Stimulated activated CD4-positive, alpha-beta T cell treated with anti-CD3 and anti-CD28 coated beads, Interleukin-2, amount 100 ng/mL, for 48 hours (primary cell): ENCODE data around the gene TRA2A.
"Not testable (repeated sequence)": the region's sequence is repeated elsewhere in the genome, so short reads cannot be mapped to it uniquely, and the experiment has no call there.

Experiments used
- DNase-seq, 2 donors: peaks; one replicate each; pipeline ENCODE4 v3.0.0-alpha.2; 2020

TRA2A gene

DNA sequence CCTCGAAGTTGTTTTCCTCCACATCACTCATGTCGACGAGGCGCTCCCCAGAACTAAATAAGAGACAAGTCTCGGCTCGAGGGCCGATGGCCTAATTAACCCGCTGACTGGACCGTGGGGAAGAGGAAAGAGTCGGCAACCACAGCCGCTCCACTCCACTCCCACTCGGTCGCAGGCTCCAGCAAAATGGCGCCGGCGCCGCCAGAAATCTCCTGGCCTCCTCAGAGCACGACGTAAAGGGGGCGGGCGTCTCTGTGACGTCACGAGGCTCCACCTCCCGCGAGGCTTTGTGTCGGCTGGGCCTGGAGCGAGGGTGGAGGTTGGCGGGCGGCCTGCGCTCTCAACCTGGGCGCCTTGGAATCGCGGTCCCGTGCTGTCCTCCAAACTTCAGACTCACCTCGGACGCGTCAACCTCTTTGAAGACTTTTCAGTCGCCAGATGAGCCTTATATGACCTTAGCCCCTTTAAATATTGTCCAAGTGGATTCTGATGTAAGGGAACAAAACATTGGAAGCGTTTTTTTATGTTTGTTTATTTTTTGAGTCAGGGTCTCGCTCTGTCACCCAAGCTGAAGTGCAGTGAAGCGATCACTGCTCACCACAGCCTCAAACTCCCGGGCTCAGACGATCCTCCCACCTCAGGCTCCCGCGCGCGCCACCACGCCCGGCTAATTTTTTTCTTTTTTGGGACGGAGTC lies at the start of gene TRA2A:
TSS of gene TRA2A (minus strand) at position 188 of the 696 bp plus-strand sequence. CDS start at position 31, 157 bp downstream.
- DNase-seq: peak; percentile 96

DNA sequence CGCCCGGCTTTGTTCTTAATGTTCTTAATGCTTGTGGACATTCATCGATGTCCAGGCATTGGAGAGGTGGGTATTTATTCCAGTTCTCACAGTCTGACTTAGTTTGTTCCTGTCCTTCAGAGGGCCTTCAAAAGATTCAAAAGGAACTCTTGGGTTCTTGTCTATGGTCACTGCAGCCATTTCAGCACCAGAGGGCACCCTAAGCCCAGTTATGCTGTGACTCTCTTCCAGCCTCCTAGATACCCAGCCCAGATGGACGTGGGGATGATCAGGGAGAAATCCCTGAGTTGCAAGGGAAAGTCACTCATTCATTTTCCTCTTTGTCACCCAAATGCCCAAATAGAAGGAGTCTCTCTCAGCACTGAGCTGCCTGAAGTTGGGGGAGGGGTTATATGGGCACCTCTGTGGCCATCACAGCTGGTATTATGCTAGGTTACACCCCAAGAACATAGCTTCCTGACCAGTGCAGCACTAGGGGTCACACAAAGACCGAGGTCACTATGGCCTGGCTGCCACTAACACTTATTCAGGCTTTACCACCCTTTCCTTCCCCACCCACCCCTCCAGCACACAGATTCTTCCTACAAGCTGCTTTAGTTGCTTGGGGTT lies 38.9 kb upstream of the TRA2A start:
- peak; percentile 60 to 69 for DNase-seq

DNA sequence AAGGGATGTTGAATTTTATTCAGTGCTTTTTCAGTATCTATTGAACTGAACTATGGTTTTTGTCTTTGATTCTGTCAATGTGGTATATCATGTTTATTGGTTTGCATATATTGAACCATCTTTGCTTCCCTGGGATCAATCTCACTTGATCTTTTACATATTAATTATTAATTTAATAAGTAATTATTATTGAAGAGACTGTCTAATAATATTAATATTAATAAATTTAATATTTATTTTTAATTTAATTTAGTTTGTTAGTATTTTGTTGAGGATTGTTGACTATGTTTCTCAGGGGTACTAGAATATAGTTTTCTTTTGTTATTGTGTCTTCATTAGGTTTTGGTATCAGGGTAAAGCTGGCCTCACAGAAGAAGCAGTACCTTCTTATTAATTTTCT lies 26.5 kb upstream of the TRA2A start:
- DNase-seq: no peak

DNA sequence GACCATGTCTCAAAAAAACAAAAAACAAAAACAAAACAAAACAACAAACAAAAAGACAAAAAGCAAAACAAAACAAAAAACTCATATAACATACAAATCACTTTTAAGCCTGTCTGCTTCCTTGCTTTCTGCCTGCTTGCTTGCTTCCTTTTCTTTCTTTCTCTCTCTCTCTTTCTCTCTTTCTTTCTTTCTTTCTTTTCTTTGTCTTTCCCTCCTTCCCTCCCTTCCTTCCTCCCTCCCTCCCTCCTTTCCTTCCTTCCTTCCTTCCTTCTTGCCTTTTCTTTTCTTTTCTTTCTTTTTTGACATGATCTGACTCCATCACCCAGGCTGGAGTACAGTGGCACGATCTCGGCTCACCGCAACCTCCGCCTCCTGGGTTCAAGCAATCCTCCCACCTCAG lies 15.9 kb upstream of the TRA2A start:
- DNase-seq: no peak

DNA sequence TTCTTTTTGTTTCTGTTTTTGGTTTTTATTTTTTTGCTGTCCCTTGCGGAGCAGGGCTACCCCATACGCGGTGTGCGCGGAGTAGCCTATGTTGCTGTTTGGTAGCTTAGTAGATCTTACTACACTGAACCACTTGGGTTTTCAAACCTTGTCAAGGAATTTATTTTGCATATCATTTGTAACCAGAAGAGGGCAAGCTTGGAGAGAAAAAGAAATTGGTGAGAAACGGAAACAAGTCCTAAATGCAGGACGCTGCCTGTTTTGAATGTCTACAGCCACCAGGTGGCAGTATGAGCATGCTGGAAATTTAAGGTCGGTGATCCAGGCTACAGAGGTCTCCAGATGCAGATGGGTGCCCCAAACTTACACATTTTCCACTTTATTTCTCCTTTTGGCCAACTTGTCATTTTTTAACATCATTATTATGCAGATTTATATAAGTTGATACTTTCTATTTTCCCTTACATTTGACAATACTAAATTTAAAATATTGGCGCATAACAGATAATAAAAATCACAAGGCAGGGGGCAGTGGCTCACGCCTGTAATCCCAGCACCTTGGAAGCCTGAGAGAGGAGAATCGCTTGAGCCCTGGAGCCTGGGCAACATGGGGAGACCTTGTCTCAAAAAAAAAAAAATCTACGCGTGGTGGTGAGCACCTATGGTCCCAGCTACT lies 15.3 kb upstream of the TRA2A start:
- DNase-seq: peak; percentile 66 to 70

DNA sequence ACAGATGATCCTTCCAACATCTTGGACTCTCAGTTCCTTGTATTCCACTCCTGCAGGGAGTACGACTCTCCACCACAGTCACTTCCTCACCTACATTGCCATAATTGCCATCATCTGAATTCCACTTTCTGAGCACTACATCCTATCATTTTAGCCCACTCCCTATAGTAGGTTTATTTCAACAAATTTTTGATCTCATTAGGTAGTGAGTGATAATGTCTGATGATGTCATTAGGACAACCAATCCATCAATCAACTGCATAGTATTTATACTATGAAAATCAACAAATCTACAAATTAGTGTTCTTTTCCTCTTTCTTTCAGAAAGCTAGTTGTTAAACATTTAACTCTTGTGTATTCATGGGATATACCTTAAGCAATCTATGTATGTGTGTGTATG lies 13.7 kb upstream of the TRA2A start:
- DNase-seq: no peak

DNA sequence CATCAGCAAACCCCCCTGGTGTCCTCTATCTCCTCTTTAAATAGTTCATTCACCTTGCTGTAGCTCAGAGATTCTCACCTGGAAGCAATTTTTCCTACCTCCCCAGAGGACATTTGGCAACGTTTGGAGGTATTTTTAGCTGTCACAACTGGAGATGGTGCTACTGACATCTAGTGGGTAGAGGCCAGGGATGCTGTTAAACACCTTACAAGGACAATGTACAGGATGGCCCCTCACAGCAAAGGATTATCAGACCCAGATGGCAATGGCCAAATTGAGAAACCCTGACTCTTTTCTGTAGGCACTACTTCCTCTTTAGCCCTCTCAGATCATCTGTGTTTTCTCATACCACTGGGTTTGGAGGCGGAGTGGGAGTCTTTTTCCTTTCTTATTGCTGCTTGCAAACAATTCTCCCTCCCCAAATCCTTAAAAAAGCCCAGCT lies 13.2 kb upstream of the TRA2A start:
- DNase-seq: no peak

DNA sequence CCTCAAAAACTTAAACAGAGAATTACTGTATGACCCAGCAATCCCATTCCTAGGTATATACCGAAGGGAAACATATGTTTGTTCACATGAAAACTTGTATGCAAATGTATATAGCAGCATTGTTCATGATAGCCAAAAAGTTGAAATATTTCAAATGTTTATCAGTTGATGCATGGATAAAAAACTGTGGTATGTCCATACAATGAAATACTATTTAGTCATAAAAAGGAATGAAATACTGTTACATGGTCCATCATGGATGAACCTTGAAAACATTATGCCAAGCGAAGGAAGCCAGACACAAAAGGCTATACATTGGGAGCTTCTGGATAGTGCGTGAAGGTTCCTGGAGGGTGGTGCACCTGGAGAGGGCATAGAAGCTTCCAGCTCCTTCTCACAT lies 11.0 kb upstream of the TRA2A start:
- no peak for DNase-seq

DNA sequence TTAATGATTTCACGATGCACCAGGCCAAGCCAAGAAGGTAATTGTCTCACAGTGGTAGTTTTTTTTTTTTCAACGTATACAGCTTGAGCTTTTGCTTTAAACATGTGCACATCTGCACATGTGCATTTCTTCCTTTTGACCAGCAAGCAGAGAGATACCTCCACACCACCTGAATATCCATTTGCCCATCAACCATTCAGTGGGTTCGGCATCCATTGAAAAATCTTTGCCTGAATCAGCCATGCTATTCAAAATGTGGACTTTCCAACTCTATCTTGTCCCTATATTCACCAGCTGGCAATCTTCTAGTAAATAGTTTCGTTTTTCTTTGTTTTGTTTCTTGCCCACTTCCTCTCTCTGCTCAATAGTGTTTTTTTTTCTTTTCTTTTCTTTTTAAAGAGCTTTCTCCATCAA lies 7.7 kb upstream of the TRA2A start:
- no peak for DNase-seq

DNA sequence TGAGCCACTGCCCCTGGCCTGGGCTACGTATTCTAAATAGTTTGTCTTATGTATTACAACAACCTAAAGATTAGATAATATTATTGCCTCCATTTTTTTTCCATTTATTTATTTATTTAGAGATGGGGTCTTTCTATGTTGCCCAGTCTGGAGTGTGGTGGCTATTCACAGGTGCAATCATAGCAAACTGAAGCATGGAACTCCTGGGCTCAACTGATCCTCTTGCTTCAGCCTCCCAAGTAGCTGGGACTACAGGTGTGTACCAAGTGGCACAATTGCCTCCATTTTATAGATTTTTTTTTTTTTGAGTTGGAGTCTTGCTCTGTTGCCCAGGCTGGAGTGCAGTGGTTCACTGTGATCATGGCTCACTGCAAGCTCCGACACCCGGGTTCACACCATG lies 6.5 kb upstream of the TRA2A start:
- DNase-seq: no peak

DNA sequence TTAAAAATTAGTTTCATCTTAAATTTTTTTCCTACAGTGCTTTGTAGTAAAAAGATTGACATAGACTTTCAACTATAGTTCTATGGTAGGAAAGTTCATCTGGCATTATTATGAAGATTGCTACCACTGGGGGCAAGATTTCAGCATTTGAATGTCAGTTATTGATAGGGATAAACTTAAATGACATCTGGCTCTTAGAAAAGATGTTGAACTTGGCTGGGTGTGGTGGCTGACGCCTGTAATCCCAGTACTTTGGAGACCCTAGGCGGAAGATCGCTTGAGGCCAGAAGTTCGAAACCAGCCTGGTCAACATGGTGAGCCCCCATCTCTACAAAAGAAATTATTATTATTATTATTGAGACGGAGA lies 1.4 kb upstream of the TRA2A start:
- DNase-seq: no peak

DNA sequence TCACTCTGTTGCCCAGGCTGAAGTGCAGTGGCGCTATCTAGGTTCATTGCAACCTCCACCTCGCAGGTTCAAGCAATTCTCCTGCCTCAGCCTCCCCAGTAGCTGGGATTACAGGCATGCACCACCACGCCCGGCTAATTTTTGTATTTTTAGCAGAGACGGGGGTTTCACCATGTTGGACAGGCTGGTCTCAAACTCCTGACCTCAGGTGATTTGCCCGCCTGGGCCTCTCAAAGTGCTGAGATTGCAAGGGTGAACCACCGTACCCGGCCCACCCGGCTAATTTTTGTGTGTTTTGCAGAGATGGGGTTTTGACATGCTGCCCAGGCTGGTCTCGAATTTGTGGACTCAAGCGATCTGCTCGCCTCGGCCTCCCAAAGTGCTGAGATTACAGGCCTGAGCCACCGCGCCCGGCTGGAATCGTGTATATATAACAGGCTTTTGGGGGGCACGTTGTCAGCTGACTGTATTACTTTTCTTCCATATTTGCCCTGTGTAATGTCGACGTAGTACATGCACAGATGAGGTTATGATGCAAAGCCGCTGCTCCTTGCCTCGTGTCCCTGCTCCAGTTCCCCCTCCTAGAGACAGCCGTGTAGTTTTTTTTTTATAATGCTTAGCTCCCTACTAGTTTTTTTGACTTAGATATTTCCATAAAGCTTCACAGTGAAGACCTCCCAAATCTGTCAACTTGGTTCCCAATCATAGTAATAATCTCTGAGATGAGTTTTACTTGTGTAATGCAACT lies 883 bp upstream of the TRA2A start:
- DNase-seq: no peak

DNA sequence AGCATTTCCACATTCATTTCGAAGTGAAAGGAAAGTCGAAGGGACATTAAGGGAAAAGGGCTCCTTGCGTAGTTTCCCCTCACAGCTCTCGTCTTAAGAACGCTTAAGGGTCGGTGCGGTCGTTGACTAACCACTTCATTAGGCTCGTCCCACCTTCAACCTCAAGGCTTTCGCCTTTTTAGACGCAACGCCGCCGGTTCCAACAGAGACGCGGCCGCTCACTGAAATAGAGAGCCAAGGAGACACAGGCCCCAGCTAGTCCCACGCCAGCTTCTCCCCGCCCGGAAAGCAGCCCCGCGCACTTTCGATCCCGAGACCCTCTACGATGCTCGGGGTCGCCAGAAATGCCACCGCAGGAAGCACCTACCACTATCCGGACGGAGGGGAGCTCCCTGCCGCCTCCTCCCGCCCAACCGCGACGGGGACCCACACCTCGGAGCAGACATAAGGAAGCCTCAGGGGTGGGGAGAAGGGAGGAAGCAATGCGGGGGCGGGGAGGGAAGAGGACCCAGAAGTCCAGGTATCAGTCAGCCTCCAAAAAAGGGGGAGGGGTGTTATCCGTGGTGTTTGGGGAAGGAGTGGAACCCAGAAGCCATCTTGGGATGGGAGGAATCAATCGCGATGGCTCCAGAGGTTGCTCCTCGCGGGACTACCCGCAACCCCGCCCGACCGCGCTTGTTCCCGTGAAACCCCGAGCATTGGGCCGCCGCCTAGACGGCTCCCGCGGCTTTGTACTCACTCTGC lies 559 bp downstream of the TRA2A start:
- peak in 1 of 2 donors; percentile 53 for DNase-seq

DNA sequence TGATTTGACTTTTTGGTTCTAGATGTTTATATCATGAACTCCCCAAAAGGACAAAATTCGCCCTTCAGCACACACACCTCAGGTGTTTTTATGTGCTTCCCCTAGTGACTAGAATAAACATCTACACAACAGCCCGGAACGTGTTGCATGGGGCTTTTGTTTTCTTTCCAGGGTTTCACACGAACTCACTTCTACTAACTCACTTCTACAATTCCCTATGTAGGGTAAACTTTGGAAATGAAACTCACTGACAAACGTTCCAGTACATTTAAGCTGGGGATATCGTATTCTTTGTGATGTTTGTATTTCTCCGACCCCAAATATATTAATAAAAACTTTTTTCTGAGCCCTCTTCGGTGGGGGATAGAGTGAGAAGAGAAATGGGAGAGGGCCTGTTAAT lies 1.4 kb downstream of the TRA2A start:
- no peak for DNase-seq

DNA sequence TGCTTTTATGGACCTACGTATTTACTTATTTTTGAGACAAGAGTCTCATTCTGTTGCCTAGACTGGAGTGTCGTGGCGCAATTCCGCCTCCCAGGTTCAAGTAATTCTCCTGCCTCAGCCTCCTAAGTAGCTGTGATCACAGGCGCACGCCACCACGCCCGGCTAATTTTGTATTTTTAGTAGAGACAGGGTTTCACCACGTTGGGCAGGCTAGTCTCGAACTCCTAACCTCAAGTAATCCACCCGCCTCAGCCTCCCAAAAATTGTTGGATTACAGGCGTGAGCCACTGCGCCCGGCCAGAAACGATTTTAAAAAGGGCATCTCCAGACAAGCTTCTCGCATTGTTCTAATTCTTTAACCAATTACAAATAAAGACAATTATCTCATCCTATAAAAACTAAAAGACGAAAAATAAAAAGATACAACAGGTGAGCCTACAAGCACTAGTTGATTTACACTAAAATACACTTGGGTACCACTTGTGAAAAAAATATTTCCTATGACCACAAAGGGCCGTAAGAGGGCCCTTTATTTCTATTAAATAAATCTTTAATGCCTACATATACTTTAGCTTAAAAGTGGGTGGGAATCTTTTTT lies 2.4 kb downstream of the TRA2A start:
- DNase-seq: no peak

DNA sequence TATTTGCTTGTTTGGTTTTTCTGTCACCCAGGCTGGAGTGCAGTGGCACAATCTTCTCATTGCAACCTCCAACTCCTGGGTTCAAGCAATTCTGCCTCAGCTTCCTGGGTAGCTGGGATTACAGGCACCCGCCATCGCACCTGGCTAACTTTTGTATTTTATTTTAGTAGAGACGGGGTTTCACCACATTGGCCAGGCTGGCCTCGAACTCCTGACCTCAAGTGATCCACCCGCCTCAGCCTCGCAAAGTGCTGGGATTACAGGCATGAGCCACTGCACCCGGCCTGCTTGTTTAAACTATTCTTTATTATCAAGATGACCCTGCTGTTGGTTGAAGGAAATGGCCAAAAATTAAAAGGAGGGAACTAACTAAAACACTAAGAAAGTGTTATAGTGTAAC lies 6.2 kb downstream of the TRA2A start:
- DNase-seq: not testable (repeated sequence)

DNA sequence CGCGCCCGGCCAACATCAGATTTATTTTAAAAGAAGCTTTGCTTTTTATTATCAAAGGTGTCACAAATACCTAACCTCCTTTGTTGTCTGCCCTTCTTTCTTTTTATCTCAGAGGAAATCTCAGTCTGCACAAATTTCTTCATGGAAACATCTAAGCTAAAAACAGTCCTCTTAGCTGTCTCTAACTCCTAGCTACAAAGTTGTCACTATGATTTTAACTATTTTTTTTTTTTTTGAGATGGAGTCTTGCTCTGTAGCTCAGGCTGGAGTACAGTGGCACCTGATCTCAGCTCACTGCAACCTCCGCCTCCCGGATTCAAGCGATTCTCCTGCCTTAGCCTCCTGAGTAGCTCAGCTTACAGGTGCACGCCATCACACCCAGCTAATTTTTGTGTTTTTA lies 7.3 kb downstream of the TRA2A start:
- DNase-seq: no peak

DNA sequence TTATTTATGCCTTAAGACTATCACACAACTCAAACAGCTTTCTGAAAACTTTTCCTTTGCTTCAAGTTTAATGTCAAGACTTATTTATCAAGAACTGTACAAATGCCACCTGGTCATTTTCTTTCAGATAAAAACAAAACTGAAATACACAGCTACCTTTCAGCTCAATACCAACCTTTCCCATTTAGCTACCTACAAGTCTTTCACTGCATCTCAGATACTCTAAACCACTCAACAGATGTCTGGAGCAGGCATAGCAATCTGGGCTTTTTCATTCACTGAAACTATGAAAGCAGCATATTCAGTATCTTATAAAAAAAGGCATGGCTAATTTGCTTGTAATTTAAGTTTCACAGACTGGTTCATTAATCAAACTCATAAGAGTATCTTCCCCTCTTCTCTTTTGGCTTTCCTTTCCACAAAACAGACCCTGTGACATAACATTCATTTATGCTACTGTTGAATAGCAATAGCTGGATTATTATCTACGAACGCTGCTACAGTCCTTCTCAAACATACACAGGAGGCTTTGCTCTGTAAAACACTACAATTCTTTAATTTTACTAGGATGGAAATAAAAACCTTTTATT lies 8.2 kb downstream of the TRA2A start:
- DNase-seq: no peak

DNA sequence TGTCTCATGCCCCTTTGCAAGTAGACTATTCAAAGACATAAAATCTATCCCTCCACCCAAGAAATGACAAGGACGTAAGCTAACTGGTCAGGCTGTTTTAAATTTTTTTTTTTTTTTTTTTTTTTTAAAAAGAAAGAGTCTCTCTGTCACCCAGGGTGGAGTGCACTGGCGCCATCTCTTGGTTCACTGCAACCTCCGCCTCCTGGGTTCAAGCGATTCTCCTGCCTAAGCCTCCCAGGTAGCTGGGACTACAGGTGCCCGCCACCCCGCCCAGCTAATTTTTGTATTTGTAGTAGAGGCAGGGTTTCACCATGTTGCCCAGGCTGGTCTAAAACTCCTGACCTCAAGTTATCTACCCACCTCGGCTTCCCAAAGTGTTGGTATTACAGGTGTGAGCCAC lies 11.2 kb downstream of the TRA2A start:
- no peak for DNase-seq

DNA sequence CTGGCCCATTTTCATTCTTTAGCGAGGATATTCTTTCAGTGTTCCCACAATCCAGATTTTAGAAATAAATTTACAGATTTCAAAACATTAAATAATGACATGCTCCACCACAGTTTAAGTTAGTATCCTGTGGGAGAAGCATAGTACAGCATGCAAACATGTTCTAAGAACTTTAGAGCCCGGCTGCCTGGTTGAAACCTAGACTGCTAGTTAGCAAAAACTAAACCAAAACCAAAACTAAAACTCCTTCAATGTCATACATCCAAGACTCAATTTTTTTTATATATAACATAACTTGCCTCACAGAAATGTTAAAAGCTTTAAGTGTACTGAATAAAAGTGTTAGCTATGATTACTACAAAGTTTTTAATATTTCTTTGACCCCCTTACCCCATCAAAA lies 17.0 kb downstream of the TRA2A start:
- no peak for DNase-seq

DNA sequence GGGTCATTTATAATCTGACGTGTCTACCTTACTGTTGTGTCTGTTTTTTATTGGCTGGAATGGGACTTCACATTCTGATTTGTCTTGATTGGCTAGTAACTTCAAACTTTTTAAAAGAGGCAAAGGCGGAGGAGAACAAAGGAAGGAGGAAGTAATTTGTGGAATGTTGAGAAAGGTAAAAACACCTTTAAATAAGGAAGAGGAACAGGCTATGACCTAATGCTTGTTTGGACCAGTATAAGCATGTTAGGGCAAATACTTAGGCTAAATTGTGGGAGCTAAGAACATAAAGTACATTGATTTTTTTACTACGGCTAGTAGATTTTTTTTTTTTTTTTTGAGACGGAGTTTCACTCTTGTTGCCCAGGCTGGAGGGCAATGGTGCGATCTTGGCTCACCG lies 18.0 kb downstream of the TRA2A start:
- not testable (repeated sequence) for DNase-seq

DNA sequence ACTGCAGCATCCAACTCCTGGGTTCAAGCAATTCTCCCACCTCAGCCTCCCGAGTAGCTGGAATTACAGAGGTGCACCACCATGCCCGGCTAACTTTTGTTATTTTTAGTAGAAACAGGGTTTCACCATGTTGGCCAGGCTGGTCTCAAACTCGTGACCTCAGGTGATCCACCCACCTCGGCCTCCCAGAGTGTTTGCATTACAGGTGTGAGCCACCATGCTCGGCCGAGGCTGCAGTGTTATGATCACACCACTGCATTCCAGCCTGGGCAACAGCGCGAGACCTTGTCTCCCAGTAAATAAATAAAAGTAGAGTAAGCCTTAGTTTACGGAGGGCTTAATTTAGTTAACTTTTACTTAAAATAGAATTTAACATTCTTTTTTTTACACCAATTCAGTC lies 37.8 kb downstream of the TRA2A start:
- no peak for DNase-seq
